Hindlimb muscle (tissue), 1 donor: Measurements from ENCODE around the gene PCDHA2. TPM values are rescaled to one million over a fixed set of nuclear protein-coding genes. Genes with fewer than 3 reads are reported as not detected.
"Not testable (repeated sequence)": the region's sequence is repeated elsewhere in the genome, so short reads cannot be mapped to it uniquely, and the experiment has no call there.

Experiments used
- DNase-seq: peaks from one replicate; pipeline ENCODE4 v3.0.0-alpha.2; 2013
- polyA plus RNA-seq: library from polyadenylated mRNA; unstranded; fragments of 120-200 nt; gene quantifications from one replicate; pipeline ENCODE4 v1.2.1, GENCODE V29; 2013; ENCODE audit not compliant: insufficient read length

PCDHA2 gene
- polyA plus RNA-seq, result 0.06 TPM

DNA sequence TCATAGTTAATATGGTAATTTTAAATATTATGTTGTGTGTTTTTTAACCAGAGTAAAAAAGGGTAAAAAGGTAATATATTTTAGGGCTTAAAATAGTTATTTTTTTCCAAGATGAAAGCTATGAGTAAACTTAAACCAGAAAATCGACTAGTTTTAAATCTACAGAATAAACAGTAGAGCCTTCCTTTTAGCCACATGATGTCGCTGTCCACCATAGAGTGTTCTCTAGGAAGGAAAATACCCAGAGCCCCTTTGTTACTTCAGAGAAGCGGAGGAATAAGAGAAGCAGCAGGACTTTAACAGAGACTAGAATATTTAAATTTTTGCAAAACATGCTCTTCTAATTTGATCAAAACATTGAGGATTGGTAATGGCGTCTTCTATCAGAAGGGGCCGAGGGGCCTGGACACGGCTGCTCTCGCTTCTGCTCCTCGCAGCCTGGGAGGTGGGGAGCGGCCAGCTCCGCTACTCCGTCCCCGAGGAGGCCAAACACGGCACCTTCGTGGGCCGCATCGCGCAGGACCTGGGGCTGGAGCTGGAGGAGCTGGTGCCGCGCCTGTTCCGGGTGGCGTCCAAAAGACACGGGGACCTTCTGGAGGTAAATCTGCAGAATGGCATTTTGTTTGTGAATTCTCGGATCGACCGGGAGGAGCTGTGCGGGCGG is at the start of gene PCDHA2:
Gene PCDHA2, plus strand, starts transcription at position 258 of the 664 bp plus-strand sequence.
- DNase-seq, result no peak

DNA sequence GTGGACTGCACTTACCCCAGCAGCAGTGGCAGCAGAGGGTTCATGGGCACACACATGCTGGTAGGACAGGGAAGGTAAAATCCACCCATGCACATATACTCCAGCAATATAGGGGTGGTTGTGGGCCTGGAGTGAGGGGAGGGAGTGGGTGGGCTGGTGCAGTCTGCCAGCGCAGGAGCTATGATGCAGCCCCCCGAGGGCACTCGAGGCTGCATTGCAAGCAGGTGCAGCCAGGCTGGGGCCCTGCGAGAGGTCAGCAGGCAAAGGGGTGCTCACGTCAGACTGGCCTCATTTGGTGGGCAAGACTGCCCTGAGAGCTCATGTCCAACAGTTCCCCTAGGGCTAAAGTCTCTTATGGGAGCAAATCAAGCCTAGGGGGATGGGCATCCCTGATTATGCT is 41.1 kb upstream of the PCDHA2 start:
- no peak for DNase-seq

DNA sequence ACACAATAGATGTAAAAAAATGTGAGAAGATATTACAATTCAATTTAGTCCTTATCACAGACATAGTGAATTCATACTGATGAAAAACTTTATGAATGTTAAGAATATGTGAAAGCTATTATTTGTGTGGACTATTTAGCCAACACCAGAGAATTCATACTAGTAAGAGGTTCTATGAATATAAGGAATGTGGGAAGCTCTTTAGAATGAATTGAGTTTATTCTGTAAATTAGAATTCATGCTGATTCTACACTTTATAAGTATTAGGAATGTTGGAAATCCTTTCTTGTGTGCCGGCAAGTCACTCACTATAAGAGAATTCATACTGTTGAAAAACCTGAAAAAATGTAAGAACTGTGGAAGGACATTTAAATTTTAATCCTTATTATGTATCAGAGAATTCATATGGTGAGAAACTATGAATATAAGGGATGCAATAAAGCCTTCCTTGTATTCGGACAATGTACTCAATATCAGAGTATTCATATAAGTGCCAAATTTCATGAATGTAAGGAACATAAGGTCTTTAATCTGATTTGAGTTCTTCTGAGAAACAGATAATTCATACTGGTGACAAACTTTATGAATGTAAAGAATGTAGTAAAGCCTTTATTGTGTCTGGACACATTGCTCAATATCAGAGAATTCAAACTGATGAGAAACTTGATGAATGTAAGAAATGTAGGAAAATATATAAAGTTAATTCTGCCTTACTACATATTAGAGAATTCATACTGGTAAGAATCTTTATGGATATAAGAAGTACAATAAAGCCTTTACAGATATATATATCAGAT is 30.3 kb upstream of the PCDHA2 start:
- no peak for DNase-seq

DNA sequence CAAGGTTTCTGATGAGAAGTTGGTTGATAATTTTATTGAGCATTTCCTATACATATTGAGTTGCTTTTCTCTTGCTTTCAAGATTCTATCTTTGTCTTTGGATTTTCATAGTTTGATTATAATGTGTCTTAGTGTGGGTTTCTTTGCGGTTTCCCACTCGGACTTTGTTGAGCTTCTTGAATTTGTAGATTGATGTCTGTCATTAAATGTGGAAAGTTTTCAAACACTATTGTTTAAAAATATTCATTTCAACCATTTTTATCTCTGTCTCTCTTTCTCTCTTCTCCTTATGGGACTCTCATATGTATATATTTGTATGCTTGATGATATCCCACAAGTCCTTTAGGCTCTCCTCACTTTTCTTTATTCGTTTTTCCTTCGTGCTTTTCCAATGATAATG is 27.2 kb upstream of the PCDHA2 start:
- DNase-seq, result no peak

DNA sequence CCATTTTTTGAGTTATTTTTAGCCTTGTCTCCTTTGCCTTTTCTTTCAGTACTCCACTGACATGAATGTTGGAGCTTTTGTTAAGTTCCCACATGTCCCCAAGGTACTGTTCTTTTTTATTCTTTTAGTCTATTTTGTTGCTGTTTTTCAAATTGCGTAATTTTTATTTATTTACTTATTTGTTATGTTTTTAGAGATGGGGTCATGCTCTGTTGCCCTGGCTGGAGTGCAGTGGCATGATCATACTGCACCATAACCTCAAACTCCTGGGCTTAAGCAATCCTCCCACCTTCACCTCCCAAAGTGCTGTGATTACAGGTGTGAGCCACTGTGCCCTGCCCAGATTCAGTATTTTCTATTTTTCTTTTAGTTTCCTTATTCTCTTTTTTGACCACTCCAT is 14.1 kb upstream of the PCDHA2 start:
- DNase-seq, result no peak

DNA sequence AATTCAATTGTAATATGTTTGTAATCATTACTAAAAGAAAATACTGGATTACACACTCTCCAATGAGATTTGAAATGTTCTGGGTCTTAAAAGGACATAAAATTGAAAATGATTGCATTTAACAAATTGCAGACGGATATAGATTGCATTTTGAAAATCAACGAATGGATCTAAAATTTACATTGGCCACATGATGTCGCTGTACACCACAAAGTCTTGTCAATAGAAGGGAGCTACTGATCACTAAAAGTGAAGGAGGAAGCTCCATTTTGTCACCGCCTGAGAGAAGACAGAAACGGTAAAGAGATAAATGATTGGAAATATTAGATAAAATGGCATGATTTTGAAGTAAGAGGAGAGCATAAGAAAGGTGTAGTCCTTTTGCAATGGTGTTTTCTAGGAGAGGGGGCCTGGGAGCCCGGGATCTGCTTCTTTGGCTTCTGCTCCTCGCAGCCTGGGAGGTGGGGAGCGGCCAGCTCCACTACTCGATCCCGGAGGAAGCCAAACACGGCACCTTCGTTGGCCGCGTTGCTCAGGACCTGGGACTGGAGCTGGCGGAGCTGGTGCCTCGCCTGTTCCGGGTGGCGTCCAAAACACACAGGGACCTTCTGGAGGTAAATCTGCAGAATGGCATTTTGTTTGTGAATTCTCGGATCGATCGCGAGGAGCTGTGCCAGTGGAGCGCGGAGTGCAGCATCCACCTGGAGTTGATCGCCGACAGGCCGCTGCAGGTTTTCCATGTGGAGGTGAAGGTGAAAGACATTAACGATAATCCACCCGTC is 8.6 kb upstream of the PCDHA2 start, which contains the start of gene PCDHA1:
Gene PCDHA1, plus strand, starts transcription at position 236 of the 782 bp plus-strand sequence.
- no peak for DNase-seq

DNA sequence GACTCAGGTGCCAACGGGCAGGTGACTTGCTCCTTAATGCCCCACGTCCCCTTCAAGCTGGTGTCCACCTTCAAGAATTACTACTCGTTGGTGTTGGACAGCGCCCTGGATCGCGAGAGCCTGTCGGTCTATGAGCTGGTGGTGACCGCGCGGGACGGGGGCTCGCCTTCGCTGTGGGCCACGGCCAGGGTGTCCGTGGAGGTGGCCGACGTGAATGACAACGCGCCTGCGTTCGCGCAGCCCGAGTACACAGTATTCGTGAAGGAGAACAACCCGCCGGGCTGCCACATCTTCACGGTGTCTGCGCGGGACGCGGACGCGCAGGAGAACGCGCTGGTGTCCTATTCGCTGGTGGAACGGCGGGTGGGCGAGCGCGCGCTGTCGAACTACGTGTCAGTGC is 7.2 kb upstream of the PCDHA2 start:
- not testable (repeated sequence) for DNase-seq

DNA sequence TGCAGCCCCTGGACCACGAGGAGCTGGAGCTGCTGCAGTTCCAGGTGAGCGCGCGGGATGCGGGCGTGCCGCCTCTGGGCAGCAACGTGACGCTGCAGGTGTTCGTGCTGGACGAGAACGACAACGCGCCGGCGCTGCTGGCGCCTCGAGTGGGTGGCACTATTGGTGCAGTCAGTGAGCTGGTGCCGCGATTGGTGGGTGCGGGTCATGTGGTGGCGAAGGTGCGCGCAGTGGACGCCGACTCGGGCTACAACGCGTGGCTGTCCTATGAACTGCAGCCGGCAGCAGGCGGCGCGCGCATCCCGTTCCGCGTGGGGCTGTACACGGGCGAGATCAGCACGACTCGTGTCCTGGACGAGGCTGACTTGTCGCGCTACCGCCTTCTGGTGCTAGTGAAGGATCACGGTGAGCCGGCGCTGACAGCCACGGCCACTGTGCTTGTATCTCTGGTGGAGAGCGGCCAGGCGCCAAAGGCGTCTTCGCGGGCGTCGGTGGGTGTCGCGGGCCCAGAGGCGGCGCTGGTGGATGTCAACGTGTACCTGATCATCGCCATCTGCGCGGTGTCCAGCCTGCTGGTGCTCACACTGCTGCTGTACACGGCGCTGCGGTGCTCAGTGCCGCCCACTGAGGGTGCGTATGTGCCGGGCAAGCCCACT is 6.7 kb upstream of the PCDHA2 start:
- DNase-seq, result not testable (repeated sequence)

DNA sequence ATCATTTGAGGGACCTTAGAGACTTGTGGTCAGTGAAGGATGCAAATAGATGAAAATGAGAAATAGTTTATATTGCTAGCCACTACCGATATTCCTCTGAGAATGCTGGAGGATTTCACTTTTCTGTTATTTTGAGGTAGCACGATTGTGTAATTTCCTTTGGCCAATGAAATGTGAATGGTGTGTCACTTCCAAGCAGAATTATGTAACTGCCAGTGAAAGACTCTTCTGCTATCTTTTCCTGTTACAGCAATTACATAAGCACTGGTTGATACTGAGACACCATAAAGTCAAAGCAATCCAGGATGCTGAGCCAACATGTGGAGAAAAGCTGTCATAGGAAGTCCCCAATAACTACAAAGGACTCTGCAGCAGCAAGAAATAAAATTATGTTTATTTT is 3.6 kb upstream of the PCDHA2 start:
- no peak for DNase-seq

DNA sequence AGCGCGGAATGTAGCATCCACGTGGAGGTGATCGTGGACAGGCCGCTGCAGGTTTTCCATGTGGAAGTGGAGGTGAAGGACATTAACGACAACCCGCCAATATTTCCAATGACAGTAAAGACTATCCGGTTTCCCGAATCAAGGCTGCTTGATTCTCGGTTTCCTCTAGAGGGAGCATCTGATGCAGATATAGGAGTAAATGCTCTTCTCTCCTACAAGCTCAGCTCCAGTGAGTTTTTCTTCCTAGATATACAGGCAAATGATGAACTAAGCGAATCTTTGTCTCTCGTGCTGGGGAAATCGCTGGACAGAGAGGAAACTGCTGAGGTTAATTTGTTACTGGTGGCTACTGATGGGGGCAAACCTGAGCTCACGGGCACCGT is 598 bp downstream of the PCDHA2 start:
- DNase-seq, result no peak

DNA sequence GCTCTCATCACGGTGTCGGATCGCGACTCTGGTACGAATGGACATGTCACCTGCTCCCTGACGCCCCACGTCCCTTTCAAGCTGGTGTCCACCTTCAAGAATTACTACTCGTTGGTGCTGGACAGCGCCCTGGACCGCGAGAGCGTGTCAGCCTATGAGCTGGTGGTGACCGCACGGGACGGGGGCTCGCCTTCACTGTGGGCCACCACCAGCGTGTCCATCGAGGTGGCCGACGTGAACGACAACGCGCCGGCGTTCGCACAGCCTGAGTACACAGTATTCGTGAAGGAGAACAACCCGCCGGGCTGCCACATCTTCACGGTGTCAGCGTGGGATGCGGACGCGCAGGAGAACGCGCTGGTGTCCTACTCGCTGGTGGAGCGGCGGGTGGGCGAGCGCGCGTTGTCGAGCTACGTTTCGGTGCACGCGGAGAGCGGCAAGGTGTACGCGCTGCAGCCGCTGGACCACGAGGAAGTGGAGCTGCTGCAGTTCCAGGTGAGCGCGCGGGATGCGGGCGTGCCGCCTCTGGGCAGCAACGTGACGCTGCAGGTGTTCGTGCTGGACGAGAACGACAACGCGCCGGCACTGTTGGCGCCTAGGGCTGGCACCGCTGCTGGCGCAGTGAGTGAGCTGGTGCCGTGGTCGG is 1.5 kb downstream of the PCDHA2 start:
- DNase-seq, result not testable (repeated sequence)

DNA sequence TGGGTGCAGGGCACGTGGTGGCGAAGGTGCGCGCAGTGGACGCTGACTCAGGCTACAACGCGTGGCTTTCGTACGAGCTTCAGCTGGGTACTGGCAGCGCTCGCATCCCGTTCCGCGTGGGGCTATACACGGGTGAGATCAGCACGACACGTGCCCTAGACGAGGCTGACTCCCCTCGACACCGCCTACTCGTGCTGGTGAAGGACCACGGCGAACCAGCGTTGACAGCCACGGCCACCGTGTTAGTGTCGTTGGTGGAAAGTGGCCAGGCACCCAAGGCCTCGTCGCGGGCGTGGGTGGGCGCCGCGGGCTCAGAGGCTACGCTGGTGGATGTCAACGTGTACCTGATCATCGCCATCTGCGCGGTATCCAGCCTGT is 2.1 kb downstream of the PCDHA2 start:
- no peak for DNase-seq

DNA sequence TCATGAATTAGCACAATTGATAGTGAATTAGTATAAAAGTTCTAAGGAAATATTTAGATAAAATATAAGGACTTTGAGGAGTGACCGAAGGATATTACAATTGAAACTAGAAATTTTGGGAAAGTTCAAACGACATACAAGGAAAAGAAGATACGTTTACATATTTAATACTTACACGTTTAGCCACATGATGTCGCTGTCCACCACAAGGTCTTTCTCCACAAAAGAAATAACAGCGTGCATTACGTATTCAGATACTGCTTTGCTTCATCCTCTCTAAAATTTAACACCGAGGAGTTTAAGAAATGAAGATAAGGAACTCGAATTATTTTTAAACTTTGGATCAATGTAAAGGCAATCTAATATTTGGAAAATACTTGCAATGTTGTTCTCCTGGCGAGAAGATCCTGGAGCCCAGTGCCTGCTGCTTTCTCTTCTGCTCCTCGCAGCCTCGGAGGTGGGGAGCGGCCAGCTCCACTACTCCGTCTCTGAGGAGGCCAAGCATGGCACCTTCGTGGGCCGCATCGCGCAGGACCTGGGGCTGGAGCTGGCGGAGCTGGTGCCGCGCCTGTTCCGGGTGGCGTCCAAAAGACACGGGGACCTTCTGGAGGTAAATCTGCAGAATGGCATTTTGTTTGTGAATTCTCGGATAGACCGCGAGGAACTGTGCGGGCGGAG is 6.3 kb downstream of the PCDHA2 start, which contains the start of gene PCDHA3:
Gene PCDHA3, plus strand, starts transcription at position 242 of the 678 bp plus-strand sequence.
- no peak for DNase-seq

DNA sequence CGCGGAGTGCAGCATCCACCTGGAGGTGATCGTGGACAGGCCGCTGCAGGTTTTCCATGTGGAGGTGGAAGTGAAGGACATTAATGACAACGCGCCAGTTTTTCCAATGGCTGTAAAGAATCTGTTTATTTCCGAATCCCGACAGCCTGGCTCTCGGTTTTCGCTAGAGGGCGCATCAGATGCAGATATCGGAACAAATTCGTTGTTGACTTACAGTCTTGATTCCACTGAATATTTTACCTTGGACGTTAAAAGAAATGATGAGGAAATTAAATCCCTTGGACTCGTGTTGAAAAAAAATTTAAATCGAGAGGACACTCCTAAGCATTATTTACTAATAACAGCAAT is 6.8 kb downstream of the PCDHA2 start:
- no peak for DNase-seq

DNA sequence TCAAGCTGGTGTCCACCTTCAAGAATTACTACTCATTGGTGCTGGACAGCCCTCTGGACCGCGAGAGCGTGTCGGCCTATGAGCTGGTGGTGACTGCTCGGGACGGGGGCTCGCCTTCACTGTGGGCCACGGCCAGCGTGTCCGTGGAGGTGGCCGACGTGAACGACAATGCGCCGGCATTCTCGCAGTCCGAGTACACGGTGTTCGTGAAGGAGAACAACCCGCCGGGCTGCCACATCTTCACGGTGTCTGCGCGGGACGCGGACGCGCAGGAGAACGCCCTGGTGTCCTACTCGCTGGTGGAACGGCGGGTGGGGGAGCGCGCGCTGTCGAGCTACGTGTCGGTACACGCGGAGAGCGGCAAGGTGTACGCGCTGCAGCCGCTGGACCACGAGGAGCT is 7.7 kb downstream of the PCDHA2 start:
- not testable (repeated sequence) for DNase-seq

DNA sequence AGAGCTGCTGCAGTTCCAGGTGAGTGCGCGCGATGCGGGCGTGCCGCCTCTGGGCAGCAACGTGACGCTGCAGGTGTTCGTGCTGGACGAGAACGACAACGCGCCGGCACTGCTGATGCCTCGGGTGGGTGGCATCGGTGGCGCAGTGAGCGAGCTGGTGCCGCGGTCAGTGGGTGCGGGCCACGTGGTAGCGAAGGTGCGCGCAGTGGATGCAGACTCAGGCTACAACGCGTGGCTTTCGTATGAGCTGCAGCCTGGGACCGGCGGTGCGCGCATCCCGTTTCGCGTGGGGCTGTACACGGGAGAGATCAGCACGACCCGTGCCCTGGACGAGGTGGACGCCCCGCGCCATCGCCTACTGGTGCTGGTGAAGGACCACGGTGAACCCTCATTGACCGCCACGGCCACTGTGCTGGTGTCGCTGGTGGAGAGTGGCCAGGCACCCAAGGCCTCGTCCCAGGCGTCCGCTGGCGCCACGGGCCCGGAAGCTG is 8.2 kb downstream of the PCDHA2 start:
- no peak for DNase-seq

DNA sequence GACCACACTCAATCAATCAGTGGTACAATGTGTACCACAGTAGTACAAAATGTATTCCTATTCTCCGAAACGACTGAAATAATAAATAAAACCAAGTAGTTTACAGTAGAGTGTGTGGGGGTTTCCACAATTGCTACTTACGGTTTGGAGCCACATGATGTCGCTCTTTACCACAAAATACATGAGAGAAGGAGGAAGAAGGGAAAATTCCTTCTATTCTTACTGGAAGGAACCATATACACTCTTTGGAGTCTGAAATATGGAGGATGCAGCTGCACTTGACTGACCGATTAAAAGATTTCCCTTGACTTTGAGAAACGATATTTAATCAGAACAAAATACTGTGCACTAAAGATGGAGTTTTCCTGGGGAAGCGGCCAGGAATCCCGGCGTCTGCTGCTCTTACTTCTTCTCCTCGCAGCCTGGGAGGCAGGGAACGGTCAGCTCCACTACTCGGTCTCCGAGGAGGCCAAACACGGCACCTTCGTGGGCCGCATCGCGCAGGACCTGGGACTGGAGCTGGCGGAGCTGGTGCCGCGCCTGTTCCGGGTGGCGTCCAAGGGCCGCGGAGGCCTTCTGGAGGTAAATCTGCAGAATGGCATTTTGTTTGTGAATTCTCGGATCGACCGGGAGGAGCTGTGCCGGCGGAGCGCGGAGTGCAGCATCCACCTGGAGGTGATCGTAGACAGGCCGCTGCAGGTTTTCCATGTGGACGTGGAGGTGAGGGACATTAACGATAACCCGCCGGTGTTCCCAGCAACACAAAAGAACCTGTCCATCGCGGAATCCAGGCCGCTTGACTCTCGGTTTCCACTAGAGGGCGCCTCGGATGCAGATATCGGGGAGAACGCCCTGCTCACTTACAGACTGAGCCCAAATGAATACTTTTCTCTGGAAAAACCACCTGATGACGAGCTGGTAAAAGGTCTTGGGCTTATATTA is 12.5 kb downstream of the PCDHA2 start, which contains the start of gene PCDHA4:
Gene PCDHA4, plus strand, starts transcription at position 235 of the 942 bp plus-strand sequence.
- DNase-seq, result no peak

DNA sequence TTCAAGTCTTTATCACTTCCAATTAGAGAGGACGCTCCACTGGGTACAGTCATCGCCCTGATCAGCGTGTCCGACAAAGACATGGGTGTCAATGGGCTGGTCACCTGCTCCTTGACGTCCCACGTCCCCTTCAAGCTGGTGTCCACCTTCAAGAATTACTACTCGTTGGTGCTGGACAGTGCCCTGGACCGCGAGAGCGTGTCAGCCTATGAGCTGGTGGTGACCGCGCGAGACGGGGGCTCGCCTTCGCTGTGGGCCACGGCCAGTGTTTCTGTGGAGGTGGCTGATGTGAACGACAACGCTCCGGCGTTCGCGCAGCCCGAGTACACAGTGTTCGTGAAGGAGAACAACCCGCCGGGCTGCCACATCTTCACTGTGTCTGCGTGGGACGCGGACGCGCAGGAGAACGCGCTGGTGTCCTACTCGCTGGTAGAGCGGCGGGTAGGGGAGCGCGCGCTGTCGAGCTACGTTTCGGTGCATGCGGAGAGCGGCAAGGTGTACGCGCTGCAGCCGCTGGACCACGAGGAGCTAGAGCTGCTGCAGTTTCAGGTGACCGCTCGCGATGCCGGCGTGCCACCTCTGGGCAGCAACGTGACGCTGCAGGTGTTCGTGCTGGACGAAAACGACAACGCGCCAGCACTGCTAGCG is 13.7 kb downstream of the PCDHA2 start:
- DNase-seq, result not testable (repeated sequence)

DNA sequence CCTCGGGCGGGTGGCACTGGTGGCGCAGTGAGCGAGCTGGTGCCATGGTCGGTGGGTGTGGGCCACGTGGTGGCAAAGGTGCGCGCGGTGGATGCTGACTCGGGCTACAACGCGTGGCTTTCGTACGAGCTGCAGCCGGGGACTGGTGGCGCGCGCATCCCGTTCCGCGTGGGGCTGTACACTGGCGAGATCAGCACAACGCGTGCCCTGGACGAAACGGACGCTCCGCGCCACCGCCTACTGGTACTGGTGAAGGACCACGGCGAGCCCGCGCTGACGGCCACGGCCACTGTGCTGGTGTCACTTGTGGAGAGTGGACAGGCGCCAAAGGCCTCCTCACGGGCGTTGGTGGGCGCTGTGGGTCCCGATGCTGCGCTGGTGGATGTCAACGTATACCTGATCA is 14.2 kb downstream of the PCDHA2 start:
- DNase-seq, result no peak
